Spleen (tissue), 7 donors: ENCODE data around the gene ZNF503.

Experiments
- CTCF ChIP-seq, 11 experiments: fragments of 200-600 bp in 7 of 11; fragments of 450-650 bp in 4 of 11; sonication (generic) in 4 of 11; IDR thresholded peaks in 8 of 11; conservative IDR thresholded peaks in 3 of 11; 1 replicate in 7 of 11; 2 replicates in 4 of 11; pipeline versions ENCODE4 v1.4.0 to v1.8.0; 2016 to 2021; ENCODE audit warnings: antibody characterized with exemption in 11 of 11, inconsistent platforms in 4 of 11, mild to moderate bottlenecking in 1 of 11
- POLR2A ChIP-seq, 3 donors: fragments of 450-650 bp; IDR thresholded peaks; one replicate each; pipeline ENCODE4 v1.5.1; 2017; ENCODE audit warnings: antibody characterized with exemption in 3 of 3, mild to moderate bottlenecking in 1 of 3
- POLR2AphosphoS5 ChIP-seq, 3 donors: sonication (generic); formaldehyde crosslinking; IDR thresholded peaks; one replicate each; pipeline ENCODE4 v1.5.1; 2017; ENCODE audit warnings: antibody characterized with exemption in 3 of 3
- donor health status: DM: no; HTN: no; CAD: no; lungs with moderate emphysema.
- donor health status: DM: no; HTN: no; CAD: no.
- donor health status: DM: no; HTN: no; CAD: no.

DNA sequence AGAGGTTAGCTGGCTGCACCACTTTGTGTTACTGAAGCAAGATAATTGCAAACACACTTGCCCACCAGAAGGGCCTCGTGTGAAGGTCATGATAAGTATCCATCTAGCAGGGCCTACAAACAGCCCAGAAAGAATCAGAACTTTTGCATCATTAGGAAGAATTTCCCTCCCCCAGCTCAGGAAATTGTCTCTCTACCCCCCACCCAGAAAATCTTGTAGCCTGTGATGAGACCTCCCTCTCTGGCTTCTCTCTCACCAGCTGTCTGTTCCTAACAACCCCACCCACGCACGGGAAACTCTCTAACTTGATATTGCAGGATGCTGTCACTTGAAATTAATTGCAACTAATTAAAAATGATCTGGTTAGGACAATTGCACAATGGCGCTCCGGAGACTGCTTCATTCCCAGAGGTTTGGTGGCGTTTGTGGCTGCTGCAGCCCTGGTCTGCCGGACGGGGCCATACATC, 34.5 kb downstream of the ZNF503 start:
- TF ChIP-seq POLR2AphosphoS5 (IDR thresholded peaks at IDR 0.05) (no peak), CTCF (IDR thresholded peaks at IDR 0.05 in 8 of 11, conservative IDR thresholded peaks at IDR 0.05 in 3 of 11) (no peak), POLR2A (IDR thresholded peaks at IDR 0.05) (no peak)
